HG03097 (cell line): ENCODE measurements around the gene MICAL3.
"Not testable (repeated sequence)": the region's sequence is repeated elsewhere in the genome, so short reads cannot be mapped to it uniquely, and the experiment has no call there.

Source experiments
- ATAC-seq: cut with Tn5 transposase; IDR thresholded peaks from one replicate; pipeline ENCODE4 v1.9.1; 2021; ENCODE audit not compliant: unreplicated experiment, low FRiP score

MICAL3 gene

GRCh38 chr22:17897426-17897825 lies 126.9 kb downstream of the MICAL3 start:
- no peak for ATAC-seq

GRCh38 chr22:17896586-17896985 lies 127.8 kb downstream of the MICAL3 start:
- no peak for ATAC-seq

DNA sequence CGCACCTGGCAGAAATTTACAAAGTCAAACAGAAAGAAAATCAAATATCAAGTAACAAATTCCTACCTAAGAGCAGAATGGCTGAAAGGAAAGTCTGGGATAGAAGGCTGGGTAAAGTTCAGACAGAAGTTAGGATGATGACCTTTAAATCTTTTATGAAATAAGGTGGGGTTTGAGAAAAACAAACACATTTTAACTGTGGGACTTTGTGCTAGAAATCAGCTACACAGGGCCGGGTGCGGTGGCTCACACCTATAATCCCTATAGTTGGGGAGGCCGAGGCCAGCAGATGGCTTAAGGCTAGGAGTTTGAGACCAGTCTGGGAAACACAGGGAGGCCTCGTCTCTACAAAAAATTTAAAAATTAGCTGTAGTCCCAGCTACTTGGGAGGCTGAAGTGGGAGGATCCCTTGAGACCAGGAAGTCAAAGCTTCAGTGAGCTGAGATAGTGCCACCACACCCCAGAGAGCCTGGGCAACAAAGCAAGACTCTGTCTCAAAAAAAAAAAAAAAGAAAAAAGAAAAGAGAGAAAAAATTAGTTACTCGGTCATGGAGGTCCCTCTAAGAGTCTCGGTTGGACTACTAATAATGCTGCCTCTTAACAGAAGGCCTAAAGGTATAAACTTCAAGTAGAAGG lies 130.3 kb downstream of the MICAL3 start:
- no peak for ATAC-seq

- no peak for ATAC-seq
Observed at GRCh38 chr22:17892376-17892775, 132.0 kb downstream of the MICAL3 start.

DNA sequence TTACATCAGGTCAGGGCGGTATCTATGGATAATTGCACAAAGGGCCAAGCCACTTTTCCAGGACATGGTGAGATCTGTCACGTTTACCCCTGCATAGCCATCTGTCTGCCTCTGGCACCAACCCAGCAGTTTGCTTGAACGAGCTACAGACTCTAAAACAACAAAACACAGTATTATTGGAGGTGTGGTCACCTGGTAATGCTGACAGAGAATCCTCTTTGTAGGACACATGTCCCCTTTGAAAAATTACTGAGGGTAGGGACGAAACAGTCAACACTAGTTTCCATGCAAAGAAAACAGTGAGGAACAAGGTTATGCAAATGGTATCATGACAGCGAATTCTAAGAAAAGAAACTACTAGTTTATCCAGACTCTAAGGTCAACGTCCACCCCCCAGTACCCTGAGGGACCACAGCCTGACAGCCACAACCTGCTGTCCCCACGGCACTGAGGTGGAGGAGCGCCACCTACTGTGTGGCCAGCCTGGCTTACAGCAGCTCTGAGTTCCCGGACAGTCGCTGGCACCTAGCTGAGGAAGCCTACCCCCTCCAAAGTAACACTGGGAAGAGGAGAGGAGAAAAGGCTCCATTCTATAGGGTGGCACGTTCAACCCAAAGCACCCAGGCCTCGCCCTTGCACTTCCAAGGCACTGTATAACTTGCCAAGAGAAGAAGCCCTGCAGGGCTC lies 132.7 kb downstream of the MICAL3 start:
- ATAC-seq: no peak

GRCh38 chr22:17890892-17891291 lies 133.5 kb downstream of the MICAL3 start:
- ATAC-seq: no peak

DNA sequence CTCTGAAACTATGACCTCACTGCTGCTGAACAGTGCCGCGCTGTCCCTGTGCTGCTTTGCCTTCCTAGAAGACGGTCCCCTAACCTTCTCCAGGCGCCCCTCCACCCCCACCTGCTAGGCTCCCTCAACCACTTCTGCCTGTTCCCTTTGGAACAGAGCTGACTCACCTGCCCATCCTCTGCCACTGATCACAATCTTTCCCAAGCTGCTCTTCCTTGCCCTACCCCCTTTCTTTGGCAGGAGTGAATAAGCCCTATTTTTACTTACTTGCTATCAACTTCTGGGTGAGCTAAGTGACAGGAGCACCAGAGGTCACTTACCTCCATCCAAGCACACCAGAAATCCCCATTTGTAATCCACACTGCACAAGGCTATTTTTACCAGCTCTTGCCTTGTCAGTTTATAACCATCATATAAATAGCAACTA lies 134.1 kb downstream of the MICAL3 start:
- no peak for ATAC-seq

- no peak for ATAC-seq
Observed at GRCh38 chr22:17888855-17889254, 135.5 kb downstream of the MICAL3 start.

DNA sequence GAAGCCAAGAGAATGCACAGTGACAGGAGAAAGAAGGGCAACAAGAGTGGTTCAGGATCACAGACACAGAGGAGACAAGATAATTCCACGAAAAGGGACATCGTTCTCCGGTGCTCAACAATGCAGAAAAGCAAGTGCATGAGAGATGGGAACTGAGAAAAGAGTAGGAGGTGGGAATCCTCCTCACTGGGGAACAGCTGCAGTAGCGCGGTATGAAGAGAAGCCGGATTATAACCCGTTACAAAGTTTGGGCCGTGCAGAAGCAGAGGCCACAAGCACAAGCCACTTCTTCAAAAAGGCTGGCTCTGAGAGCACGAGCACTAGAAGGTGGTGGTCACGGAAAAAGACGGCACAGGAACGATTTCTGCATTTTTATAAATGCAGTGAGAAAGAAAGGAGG lies 135.9 kb downstream of the MICAL3 start:
- ATAC-seq: no peak

DNA sequence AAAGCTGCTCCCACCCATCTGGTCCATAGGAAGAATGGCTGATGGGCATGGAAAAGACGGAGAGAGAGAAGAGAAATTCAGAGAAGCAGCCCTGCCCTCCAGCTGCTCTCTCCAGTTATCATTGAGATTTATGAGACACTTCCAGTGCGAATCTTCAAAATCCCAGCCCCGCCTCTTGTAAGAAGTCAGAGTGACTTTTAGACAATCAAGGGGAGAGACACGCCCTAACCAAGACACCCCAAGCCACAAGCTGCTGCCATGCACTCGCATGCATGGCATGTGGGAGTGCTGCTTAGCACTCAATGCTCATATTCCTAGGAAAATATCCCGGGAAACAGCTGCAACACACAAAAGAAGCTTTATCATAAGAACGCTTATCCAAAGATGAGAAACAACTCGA lies 139.5 kb downstream of the MICAL3 start:
- ATAC-seq: no peak

GRCh38 chr22:17884084-17884483 lies 140.3 kb downstream of the MICAL3 start:
- ATAC-seq: no peak

DNA sequence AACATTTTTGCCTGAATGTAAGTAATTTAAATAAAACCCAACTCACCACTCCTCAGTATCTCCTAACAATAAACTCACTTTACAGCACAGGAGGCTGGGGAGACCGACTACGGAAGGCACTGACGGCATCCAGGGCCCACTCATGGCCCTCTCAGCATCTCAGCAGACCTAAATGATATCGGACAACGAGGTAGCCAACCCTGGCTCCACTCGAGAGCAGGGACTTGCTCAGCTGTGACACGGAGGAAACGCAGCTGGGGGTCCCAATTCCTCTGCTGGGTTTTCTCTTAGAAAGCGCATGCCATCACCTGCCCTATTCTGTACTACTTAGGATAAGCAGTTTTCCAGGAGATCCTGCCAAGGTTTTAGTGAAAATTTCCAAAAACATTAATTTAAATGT lies 141.0 kb downstream of the MICAL3 start:
- no peak for ATAC-seq

DNA sequence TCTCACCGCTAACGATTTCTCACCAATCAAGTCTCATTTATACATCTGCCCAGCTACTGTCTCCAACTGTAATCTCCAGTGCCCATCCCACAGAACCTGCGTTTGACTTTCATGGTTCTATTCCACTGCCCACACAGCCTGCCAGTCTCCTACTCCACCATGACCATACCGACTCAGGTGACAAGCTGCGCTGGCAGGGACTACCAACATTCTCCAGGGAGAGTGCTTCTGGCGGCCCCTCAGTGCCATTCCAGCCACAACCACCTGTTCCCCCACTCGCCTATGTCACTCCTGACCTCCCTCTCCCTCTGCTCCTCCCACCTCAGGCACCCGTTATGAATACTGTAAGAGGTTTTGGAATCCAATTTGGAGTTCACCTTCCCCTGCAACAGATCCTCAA lies 141.6 kb downstream of the MICAL3 start:
- ATAC-seq: no peak

GRCh38 chr22:17882162-17882561 lies 142.2 kb downstream of the MICAL3 start:
- no peak for ATAC-seq

DNA sequence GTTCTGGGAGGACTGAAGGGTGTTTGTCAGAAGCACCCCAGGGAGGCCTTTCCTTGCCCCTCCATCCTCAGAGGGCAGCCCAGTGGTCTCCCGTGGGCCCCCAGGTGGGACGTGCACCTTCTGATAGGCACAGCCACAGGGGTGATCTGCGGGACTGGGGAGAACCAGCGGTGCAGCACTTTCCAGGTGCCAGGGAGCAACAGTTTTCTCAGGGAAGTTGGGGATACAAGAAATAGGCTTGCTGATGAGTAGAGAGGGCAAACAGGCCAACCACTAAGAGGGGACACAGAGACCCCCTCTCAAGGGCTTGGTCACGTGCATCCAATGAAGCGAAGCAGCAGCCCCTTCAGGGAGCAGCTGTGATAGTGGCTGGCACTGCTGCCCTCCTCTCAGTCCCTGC lies 143.0 kb downstream of the MICAL3 start:
- no peak for ATAC-seq

DNA sequence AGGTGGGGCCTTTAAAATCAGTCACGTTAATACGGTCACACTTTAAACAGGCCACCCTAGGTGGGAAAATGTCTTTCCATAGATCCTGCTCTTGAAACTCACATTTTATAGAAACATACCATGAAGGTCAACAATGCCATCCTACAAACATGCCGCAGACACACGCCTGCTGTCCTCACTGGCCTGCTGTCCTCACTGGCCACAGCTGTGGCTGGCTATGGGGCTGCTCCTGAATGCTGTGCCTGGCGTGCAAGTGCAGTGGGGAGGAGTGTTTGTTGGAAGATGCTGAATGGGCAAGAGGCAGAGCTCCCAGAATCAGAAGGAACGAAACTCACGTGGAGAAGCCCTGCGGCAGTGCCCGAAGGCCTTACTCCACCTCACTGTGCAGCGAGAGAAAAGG lies 143.9 kb downstream of the MICAL3 start:
- ATAC-seq: no peak

- ATAC-seq: no peak
Observed at GRCh38 chr22:17880020-17880419, 144.3 kb downstream of the MICAL3 start.

DNA sequence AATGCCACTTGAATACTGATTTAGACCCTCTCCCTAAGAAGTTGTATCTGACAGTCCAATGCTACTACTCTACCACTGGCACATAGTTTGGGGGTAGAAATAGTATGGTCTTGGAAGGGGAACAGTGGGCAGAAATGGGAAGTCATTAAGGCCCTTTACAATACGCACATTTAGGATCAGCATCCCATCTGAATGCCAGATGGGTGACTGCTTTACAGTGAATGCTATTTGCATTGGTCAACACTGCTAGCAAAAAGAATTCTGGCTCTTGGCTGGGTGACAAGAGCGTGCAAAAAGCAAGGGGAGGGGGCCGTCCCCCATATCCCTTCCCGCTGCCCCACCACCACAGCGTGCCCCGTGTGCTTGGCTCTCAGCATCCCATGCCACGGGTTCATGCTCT lies 145.4 kb downstream of the MICAL3 start:
- no peak for ATAC-seq

- ATAC-seq: no peak
Observed at GRCh38 chr22:17878186-17878694, 146.1 kb downstream of the MICAL3 start.

- not testable (repeated sequence) for ATAC-seq
Observed at GRCh38 chr22:17876878-17877855, 147.2 kb downstream of the MICAL3 start.

GRCh38 chr22:17876306-17876831 lies 148.0 kb downstream of the MICAL3 start:
- ATAC-seq: no peak
